Nasal cavity respiratory epithelium epithelial cell of viscerocranial mucosa (primary cell): ENCODE measurements around the gene PRPF6. TPM values are rescaled to one million over a fixed set of nuclear protein-coding genes. Genes with fewer than 3 reads are reported as not detected.

Source experiments
- total RNA-seq: library from RNA; depleted of rRNA; stranded (reverse); fragments of >200 nt; gene quantifications from 2 replicates; pipeline ENCODE4 v1.2.3, GENCODE V29; 2014

PRPF6 gene
- total RNA-seq: 25.6 and 69.8 TPM in 2 replicates

GRCh38 chr20:63980806-63981728 is at the start of gene PRPF6:
PRPF6 (plus strand) TSS chr20:63981132; CDS start chr20:63981246, 114 bp downstream.

GRCh38 chr20:63955827-63956663 is 24.9 kb upstream of the PRPF6 start, which contains the start of gene UCKL1:
UCKL1 (minus strand) TSS chr20:63956416; CDS start chr20:63956372, 44 bp downstream.

GRCh38 chr20:63969838-63970713 is 10.9 kb upstream of the PRPF6 start, which contains the start of gene ZNF512B:
ZNF512B (minus strand) TSS chr20:63969930; CDS start chr20:63967950, 1,980 bp downstream.

GRCh38 chr20:63979557-63980316 is 1.2 kb upstream of the PRPF6 start, which contains the start of gene SAMD10:
SAMD10 (minus strand) TSS chr20:63979642; CDS start chr20:63979467, 175 bp downstream.

GRCh38 chr20:64035933-64036345 is 55.0 kb downstream of the PRPF6 start, which contains the start of gene C20orf204:
C20orf204 (plus strand) TSS chr20:64036182; CDS start chr20:64036324, 142 bp downstream.

GRCh38 chr20:64049060-64049877 is 68.3 kb downstream of the PRPF6 start, which contains the start of gene SOX18:
SOX18 (minus strand) TSS chr20:64049639; CDS start chr20:64049516, 123 bp downstream.

GRCh38 chr20:64062596-64063388 is 81.9 kb downstream of the PRPF6 start, which contains the start of gene TCEA2:
TCEA2 (plus strand) TSS chr20:64063198; CDS start chr20:64063313, 115 bp downstream.

GRCh38 chr20:64079273-64080012 is 98.5 kb downstream of the PRPF6 start, which contains the start of gene RGS19:
RGS19 (minus strand) TSS chr20:64079518; CDS start chr20:64076886, 2,632 bp downstream.

GRCh38 chr20:64080013-64080812 is 99.3 kb downstream of the PRPF6 start, which contains the start of gene OPRL1:
OPRL1 (plus strand) TSS chr20:64080082; CDS start chr20:64092721, 12,639 bp downstream.

Other genes starting within 250 kb of the PRPF6 start
- gene LIME1, start 244.5 kb upstream of the PRPF6 start, total RNA-seq: 1.0 and 4.3 TPM in 2 replicates
- 22.2 and 24.8 TPM in 2 replicates for gene SLC2A4RG, start 241.4 kb upstream of the PRPF6 start, total RNA-seq
- 1.2 and 1.7 TPM in 2 replicates for gene ZBTB46, start 149.9 kb upstream of the PRPF6 start, total RNA-seq
- not detected in 2 replicates for gene ABHD16B, start 119.6 kb upstream of the PRPF6 start, total RNA-seq
- gene TPD52L2, start 115.9 kb upstream of the PRPF6 start, total RNA-seq: 129 and 145 TPM in 2 replicates
- gene DNAJC5, start 86.0 kb upstream of the PRPF6 start, total RNA-seq: 93.3 and 143 TPM in 2 replicates
- 18.5 and 29.2 TPM in 2 replicates for gene UCKL1, start 24.7 kb upstream of the PRPF6 start, total RNA-seq
- gene ZNF512B, start 11.2 kb upstream of the PRPF6 start, total RNA-seq: 6.2 and 18.0 TPM in 2 replicates
- 2.7 and 4.8 TPM in 2 replicates for gene SAMD10, start 1.5 kb upstream of the PRPF6 start, total RNA-seq
- 0.34 and 0.78 TPM in 2 replicates for gene C20orf204, start 55.0 kb downstream of the PRPF6 start, total RNA-seq
- not detected in 2 replicates for gene SOX18, start 68.5 kb downstream of the PRPF6 start, total RNA-seq
- 4.1 and 12.2 TPM in 2 replicates for gene TCEA2, start 82.1 kb downstream of the PRPF6 start, total RNA-seq
- gene RGS19, start 98.4 kb downstream of the PRPF6 start, total RNA-seq: 5.8 and 14.2 TPM in 2 replicates
- gene OPRL1, start 99.0 kb downstream of the PRPF6 start, total RNA-seq: 0.34 and 0.71 TPM in 2 replicates
- not detected in 2 replicates for gene LKAAEAR1, start 103.3 kb downstream of the PRPF6 start, total RNA-seq
- not detected in 2 replicates for gene NPBWR2, start 126.4 kb downstream of the PRPF6 start, total RNA-seq
- not detected in 2 replicates for gene MYT1, start 183.3 kb downstream of the PRPF6 start, total RNA-seq